PC-9 (cell line): ENCODE data around the gene ATAD3A.

Source experiments
- CTCF ChIP-seq: fragments of 200-600 bp; sonication (generic); conservative IDR thresholded peaks from 2 replicates; pipeline ENCODE4 v1.6.1; 2017; ENCODE audit warnings: mixed run types, antibody characterized with exemption, mild to moderate bottlenecking, moderate library complexity
- EZH2 ChIP-seq: fragments of 200-600 bp; sonication (generic); IDR thresholded peaks from 2 replicates; pipeline ENCODE4 v1.8.0; 2017; ENCODE audit warnings: antibody characterized with exemption, low read depth

DNA sequence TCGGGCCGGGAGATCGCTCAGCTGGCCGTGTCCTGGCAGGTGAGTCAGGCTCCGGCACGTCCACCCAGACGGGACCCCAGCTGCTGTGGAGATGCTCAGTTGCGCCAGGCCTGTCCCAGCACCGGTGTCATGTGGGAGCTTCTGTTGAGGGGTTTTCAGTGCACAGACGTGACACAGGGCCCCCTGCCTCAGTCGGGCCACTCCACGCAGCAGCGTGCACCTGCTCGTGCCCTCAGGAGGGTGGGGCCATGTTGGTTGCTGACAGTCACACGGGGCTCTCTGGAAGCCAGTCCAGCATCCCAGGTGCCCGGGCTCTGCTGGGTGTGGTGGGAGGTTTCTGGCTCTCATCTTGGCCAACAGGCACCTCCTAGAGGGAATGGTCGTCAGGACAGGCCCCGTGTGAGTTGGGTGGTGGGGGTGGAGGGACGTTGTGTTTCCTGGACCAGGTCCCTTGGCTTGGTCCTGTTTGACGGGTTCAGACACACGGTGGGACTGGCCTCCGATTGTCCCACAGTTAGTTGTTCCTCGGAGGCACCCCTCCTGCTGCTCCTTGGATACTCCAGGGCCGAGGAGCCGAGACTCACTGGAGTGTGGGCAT is 21.2 kb upstream of the ATAD3A start:
- TF ChIP-seq CTCF (no peak), EZH2 (no peak)
